K562 (cell line): ENCODE data around the gene ZNF652. TPM values are rescaled to one million over a fixed set of nuclear protein-coding genes. Genes with fewer than 3 reads are reported as not detected.
A peak's percentile ranks its signal among the peaks of the same experiment; 100 is the strongest.

ENCODE experiments used
- CBX8 ChIP-seq: fragments of 200-600 bp; sonication (generic); IDR thresholded peaks from 2 replicates; pipeline ENCODE4 v1.6.1; 2012; ENCODE audit warnings: borderline replicate concordance, mixed run types, low read depth, mild to moderate bottlenecking, moderate library complexity, mixed read lengths, low read length, control low read depth, inconsistent platforms; ENCODE audit not compliant: poor library complexity, severe bottlenecking; ENCODE audit errors: extremely low read depth
- EHMT2 ChIP-seq: fragments of 450-650 bp; IDR thresholded peaks from 2 replicates; pipeline ENCODE4 v1.6.1; 2018; ENCODE audit warnings: antibody characterized with exemption
- ETV6 ChIP-seq, 3 experiments: fragments of 150-350 bp in 1 of 3; sonication (generic) in 1 of 3; formaldehyde crosslinking in 1 of 3; IDR thresholded peaks; 2 replicates each; pipeline versions ENCODE4 v1.6.1 to v1.8.0; 2014 to 2022; ENCODE audit warnings: borderline replicate concordance in 2 of 3, low read depth in 2 of 3, antibody characterized with exemption in 1 of 3, low read length in 1 of 3, mild to moderate bottlenecking in 1 of 3, missing genetic modification reagents in 1 of 3
- FOXK2 ChIP-seq, 2 experiments: fragments of 450-650 bp; IDR thresholded peaks in 1 of 2; conservative IDR thresholded peaks in 1 of 2; 2 replicates each; pipeline ENCODE4 v1.6.1; 2016; ENCODE audit warnings: low read depth in 2 of 2, mild to moderate bottlenecking in 1 of 2
- GABPB1 ChIP-seq: sonication (generic); formaldehyde crosslinking; IDR thresholded peaks from 2 replicates; pipeline ENCODE4 v1.8.0; 2022; ENCODE audit warnings: mild to moderate bottlenecking, missing genetic modification reagents
- HIVEP1 ChIP-seq: fragments of 250-450 bp; sonication (Bioruptor Pico); IDR thresholded peaks from 2 replicates; pipeline ENCODE4 v1.4.0; 2020; ENCODE audit warnings: mild to moderate bottlenecking
- JUND ChIP-seq, 2 experiments: IDR thresholded peaks; 2 replicates in 1 of 2; 3 replicates in 1 of 2; pipeline ENCODE4 v1.6.1; 2011; ENCODE audit warnings: borderline replicate concordance in 2 of 2, low read depth in 2 of 2, low read length in 2 of 2, improper control_type of control experiment in 1 of 2, missing biosample characterization in 1 of 2, missing genetic modification characterization in 1 of 2, missing genetic modification reagents in 1 of 2
- KHSRP ChIP-seq: fragments of 450-650 bp; IDR thresholded peaks from 2 replicates; pipeline ENCODE4 v1.6.1; 2017
- LARP7 ChIP-seq: fragments of 450-650 bp; IDR thresholded peaks from 2 replicates; pipeline ENCODE4 v1.6.1; 2016
- MEF2D ChIP-seq: conservative IDR thresholded peaks from 2 replicates; pipeline ENCODE4 v1.6.1; 2016; ENCODE audit warnings: low read depth, missing genetic modification characterization, missing compliant biosample characterization
- NFYB ChIP-seq: IDR thresholded peaks from 2 replicates; pipeline ENCODE4 v1.6.1; 2011; ENCODE audit warnings: mild to moderate bottlenecking, moderate library complexity; ENCODE audit not compliant: insufficient read length; ENCODE audit errors: extremely low read depth
- PKNOX1 ChIP-seq: fragments of 450-650 bp; IDR thresholded peaks from 2 replicates; pipeline ENCODE4 v1.6.1; 2016
- RBFOX2 ChIP-seq: fragments of 200-400 bp; formaldehyde crosslinking; IDR thresholded peaks from 2 replicates; pipeline ENCODE4 v1.6.1; 2017; ENCODE audit warnings: low read depth, mild to moderate bottlenecking, low read length, moderate library complexity
- SMARCE1 ChIP-seq: fragments of 450-650 bp; IDR thresholded peaks from 2 replicates; pipeline ENCODE4 v1.7.1; 2016; ENCODE audit warnings: mild to moderate bottlenecking
- SOX6 ChIP-seq: fragments of 450-650 bp; IDR thresholded peaks from 2 replicates; pipeline ENCODE4 v1.6.1; 2014; ENCODE audit warnings: mild to moderate bottlenecking
- THAP12 ChIP-seq: fragments of 250-450 bp; sonication (Bioruptor Pico); IDR thresholded peaks from 2 replicates; pipeline ENCODE4 v1.9.0; 2021; ENCODE audit warnings: mild to moderate bottlenecking, inconsistent platforms
- TRIM25 ChIP-seq: fragments of 450-650 bp; IDR thresholded peaks from 2 replicates; pipeline ENCODE4 v1.7.0; 2016; ENCODE audit warnings: borderline replicate concordance
- ZNF561 ChIP-seq: fragments of 450-650 bp; formaldehyde crosslinking; conservative IDR thresholded peaks from 2 replicates; pipeline ENCODE4 v1.4.0; 2020; ENCODE audit warnings: mild to moderate bottlenecking, moderate library complexity
- ZNF644 ChIP-seq: fragments of 200-800 bp; sonication (Bioruptor generic); IDR thresholded peaks from 2 replicates; pipeline ENCODE4 v1.6.1; 2016; ENCODE audit warnings: low read depth, missing genetic modification characterization, missing compliant biosample characterization
- polyA plus RNA-seq, 8 experiments: library from polyadenylated mRNA; depleted of rRNA in 4 of 8; stranded (reverse) in 5 of 8; unstranded in 3 of 8; fragments of >200 nt; fragmentation: Nextera tagmentation in 2 of 8; fragmentation: Illumina TruSeq in 1 of 8; extraction: Ambion mirVana in 2 of 8; extraction: Trizol in 1 of 8; gene quantifications; 2 replicates each; pipeline versions ENCODE4 v1.2.1 to v1.2.3, GENCODE V29; 2011 to 2014; ENCODE audit warnings: inconsistent platforms in 1 of 8, missing spikeins in 1 of 8
- total RNA-seq, 7 experiments: library from RNA; depleted of rRNA in 6 of 7; stranded (reverse); fragments of >200 nt in 6 of 7; fragmentation: Illumina TruSeq in 2 of 7; extraction: Trizol in 2 of 7; gene quantifications; 2 replicates each; pipeline versions ENCODE4 v1.2.1 to v1.2.3, GENCODE V29; 2011 to 2021; ENCODE audit warnings: low replicate concordance in 1 of 7

ZNF652 gene
- total and polyA plus RNA-seq, 9 of the 15 experiments (the other 6 are each of a cell fraction or from before 2014, with no cell fraction given), result 5.1 to 15.5 (median 7.8) TPM

- peak; percentile 89 to 93; a peak in 3 of 4 replicates for TF ChIP-seq ETV6 (IDR thresholded peaks at IDR 0.05; ENCODE audit: borderline replicate concordance in 1 of 2, low read depth in 2 of 2, low read length in 1 of 2)
- TF ChIP-seq ETV6 (CRISPR knock-in tag; IDR thresholded peaks at IDR 0.05; ENCODE audit: borderline replicate concordance), result no peak
- peak; percentile 69; the same call in 1 of the 2 replicates for TF ChIP-seq ZNF644 (tag)
- TF ChIP-seq RBFOX2, result peak; percentile 58
- TF ChIP-seq JUND (IDR thresholded peaks at IDR 0.05; ENCODE audit: borderline replicate concordance, low read depth, low read length), result no peak
- TF ChIP-seq JUND (tag; IDR thresholded peaks at IDR 0.05; ENCODE audit: borderline replicate concordance, low read depth, low read length), result 0 out of 3 replicates have a peak, but pooled peaks have one; percentile 46
- peak; percentile 78 for TF ChIP-seq GABPB1 (CRISPR knock-in tag)
- no peak for TF ChIP-seq TRIM25
- TF ChIP-seq MEF2D (tag), result 0 out of 2 replicates have a peak, but pooled peaks have one; percentile 13
- TF ChIP-seq ZNF561, result no peak
- no peak for TF ChIP-seq CBX8
- peak; percentile 24 for TF ChIP-seq NFYB
- TF ChIP-seq HIVEP1 (CRISPR knock-in tag), result no peak
- TF ChIP-seq FOXK2 (conservative IDR thresholded peaks at IDR 0.05 in 1 of 2, IDR thresholded peaks at IDR 0.05 in 1 of 2; ENCODE audit: low read depth in 2 of 2), result peak; percentile 92 to 94
- peak; percentile 66; the same call in 1 of the 2 replicates for TF ChIP-seq EHMT2
- no peak for TF ChIP-seq LARP7
- 0 out of 2 replicates have a peak, but pooled peaks have one; percentile 9 for TF ChIP-seq SOX6
- TF ChIP-seq KHSRP, result no peak
- TF ChIP-seq PKNOX1, result peak; percentile 31; the same call in 1 of the 2 replicates
- TF ChIP-seq SMARCE1, result peak; percentile 46; the same call in 1 of the 2 replicates
- no peak for TF ChIP-seq THAP12 (CRISPR knock-in tag)
Measured at GRCh38 chr17:49390548-49391324, 28.7 kb upstream of the ZNF652 start (continued).
